HPDE6-E6E7 (cell line): ENCODE results near the gene RASA4B.
"Not testable (repeated sequence)": the region's sequence is repeated elsewhere in the genome, so short reads cannot be mapped to it uniquely, and the experiment has no call there.

ENCODE experiments used
- DNase-seq: peaks from one replicate; pipeline ENCODE4 v3.0.0; 2011; ENCODE audit warnings: missing footprints; ENCODE audit errors: extremely low spot score

RASA4B gene

DNA sequence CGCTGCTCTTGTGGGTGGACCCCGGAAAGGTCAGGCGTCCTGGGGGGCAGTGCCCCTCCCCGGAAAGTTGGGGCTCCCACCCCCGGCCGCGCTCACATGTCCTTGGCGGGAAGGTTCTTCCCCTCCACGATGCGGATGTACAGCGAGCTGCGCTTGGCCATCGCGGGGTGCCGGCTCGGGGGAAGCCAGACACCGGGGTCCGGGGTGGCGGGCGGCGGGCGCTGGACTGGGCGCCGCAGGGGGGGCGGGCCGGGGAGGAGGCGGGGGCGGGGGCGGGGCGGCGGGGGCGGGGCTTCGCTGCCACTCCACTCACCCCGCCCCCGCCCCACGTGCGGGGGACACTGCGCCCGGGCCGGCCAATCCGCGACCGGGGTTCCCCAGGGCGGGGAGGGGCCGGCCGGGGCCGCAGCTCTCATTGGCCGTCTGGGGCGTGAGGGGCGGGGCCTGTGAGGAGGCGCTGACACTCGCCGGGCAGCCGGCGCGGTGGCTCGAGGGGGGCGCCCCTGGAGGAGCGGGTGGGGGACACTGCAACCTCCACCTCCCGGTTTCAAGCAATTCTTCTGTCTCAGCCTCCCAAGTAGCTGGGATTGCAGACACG is at the start of gene RASA4B:
RASA4B (minus strand) TSS at position 228 of the 598 bp plus-strand sequence; CDS start at position 161, 67 bp downstream.
- DNase-seq, result not testable (repeated sequence)

DNA sequence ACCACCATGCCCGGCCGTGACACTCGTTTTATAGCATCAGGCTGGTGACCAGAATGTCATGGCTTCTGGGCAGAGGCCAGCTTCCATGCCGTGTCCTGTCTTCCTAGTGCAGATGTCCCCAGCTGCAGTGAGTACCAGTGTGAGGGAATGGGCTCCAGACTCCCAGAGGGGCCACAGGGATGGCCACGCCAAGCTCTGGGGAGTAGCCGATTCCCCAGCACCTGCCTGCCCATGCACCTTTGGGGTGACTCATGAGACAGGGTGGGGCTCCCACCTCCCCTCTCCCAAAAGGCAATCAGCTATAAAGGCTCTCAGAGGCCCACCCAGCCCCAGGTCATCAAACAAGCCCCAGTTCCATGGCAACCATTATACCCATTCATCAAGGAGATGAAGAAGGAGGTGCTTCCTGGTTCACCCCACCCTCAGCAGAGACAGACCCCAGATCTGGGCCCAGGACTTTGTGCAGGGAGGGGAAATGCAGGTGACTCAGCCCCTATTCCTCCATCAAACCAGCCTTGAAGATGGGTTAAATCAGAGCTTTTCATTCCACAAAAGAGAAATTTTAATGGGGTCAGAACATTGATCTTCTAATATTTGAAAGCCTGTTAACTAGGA is 33.3 kb upstream of the RASA4B start, which contains the start of gene SPDYE2:
SPDYE2 (plus strand) TSS at position 419 of the 615 bp plus-strand sequence. CDS start 2,030 bp downstream, outside the sequence.
- DNase-seq, result not testable (repeated sequence)

DNA sequence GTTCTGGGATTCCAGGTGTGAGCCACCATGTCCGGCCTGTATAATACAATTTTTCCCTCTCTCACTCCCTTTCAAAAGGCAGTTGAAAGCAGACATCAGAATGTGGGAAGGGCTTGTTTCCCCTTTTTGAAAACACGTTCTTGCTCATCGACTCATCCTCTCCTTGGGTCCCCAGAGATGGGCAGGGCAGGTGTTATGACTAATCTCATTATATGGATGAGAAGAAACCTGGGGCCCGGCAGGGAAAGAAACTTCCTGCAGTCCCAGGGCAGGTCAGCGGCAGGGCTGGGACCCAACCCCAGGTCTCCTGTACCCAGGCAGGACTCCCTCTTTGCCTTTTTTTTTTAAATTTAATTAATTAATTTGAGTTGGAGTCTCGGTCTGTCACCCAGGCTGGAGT is 28.8 kb upstream of the RASA4B start:
- DNase-seq, result not testable (repeated sequence)

DNA sequence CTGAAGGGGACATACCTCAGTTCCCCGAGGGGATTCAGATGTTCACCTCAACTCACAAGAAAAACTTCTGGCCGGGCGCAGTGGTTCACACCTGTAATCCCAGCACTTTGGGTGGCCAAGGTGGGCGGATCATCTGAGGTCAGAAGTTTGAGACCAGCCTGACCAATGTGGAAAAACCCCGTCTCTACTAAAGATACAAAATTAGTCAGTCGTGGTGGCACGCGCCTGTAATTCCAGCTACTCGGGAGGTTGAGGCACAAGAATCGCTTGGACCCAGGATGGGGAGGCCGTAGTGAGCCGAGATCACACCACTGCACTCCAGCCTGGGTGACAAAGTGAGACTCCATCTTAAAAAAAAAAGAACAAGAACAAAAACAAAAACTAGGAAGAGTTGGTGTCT is 27.7 kb upstream of the RASA4B start:
- not testable (repeated sequence) for DNase-seq

DNA sequence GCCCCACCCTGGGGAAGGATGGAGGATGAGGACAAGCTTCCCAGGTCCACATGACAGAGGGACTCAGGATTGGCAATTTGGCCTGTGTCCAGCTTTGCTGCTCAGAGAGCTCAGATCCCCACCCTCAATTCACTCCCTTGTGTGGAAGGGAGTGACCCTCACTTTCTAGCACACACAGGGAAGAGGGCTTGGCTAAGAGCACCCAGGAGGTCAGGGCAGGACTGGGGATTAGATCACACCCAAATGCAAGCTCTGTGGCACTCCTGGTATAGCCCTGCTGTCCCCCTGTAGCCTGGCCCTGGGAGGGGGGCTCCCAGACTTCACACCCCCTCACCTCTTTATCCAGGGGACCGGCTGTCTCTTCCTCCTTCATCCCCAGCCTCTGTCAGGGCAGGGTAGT is 26.8 kb upstream of the RASA4B start:
- not testable (repeated sequence) for DNase-seq

DNA sequence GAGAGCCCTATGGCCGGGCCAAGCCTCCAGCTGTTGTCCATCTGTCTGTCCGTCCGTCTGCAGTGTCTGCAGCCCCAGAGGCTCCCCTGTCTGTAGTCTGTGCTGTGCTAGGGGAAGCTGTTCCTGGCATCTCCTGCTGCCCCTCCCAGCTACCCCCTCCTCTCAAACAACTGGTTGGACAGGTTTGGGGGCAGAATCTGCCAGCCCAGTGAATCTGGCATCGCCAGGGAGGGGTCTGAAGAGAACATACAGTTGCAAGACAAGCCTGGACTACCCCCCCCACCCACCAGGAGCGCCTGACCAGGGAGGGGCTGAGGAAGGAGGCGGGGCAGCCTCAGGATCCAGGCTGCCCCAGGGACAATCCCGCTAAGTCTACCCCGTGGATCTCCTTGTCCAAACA is 26.0 kb upstream of the RASA4B start, which contains the start of gene UPK3BL2:
UPK3BL2 (minus strand) TSS at position 101 of the 400 bp plus-strand sequence; CDS start at position 41, 60 bp downstream.
- not testable (repeated sequence) for DNase-seq

DNA sequence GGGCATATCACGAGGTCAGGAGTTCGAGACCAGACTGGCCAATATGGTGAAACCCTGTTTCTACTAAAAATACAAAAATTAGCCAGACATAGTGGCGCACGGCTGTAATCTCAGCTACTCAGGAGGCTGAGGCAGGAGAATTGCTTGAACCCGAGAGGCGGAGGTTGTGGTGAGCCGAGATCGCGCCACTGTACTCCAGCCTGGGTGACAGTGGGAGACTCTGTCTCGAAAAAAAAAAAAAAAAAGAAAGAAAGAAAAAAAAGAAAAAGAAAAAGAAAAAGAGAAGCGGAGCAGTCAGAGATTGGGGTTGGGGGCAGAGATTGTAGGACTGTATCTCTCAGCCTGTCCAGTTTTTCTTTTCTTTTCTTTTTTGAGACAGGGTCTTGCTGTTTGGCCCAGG is 25.2 kb upstream of the RASA4B start:
- not testable (repeated sequence) for DNase-seq

DNA sequence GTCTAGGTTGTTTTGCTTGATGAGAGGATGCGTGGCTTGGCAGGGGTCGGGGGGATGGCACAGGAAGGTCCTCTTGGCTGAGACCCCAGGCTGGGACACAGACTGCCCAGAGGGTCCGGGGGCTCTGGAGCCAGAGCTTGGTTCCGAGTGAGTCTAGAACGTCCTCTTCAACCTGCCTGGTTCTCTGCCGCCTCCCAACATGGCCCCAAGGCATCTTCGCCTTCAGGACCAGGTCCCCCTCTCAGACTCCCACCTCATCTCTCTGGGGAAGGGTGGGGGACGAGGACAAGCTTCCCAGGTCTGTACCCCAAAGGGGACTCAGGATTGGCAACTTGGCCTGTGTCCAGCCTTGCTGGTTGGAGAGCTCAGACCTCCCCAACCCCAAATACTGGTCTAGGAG is 24.5 kb upstream of the RASA4B start:
- DNase-seq, result not testable (repeated sequence)

DNA sequence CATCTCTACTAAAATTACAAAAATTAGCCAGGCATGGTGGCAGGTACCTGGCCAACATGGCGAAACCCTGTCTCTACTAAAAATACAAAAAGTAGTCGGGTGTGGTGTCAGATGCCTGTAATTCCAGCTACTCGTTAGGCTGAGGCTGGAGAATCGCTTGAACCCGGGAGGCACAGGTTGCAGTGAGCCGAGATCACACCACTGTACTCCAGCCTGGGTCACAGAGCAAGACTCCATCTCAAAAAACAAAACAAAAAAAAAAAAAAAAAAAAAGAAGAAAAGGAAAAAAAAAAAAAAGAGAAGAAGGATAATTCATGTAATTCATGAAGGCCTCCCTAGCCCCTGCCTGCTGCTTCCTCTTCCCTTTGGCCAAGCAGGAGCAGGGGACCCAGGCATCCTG is 23.0 kb upstream of the RASA4B start:
- not testable (repeated sequence) for DNase-seq

DNA sequence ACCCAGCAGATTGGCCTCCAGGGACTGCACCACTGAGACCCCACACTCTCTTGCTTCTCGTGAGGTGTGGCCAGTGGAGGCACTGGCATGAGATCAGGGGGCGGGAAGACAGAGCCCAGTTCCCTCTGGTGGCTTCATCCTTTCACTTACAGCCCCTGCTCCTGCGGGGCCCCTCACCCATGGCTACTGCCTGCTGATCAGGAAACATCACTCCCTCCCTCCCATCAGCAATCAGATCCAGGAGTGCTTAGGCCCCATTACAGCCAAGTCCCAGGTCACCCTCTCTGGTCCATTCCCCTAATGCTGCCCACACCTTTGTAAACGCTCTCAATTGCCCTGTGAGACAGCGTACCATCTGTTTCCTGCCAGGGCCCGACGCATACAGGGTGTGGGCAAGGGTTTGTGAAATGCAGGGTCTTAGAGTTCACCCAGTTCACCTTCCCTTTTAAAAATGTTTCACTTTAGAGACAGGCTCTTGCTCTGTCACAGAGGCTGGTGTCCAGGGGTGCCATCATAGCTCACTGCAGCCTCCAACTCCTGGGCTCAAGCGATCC is 17.6 kb upstream of the RASA4B start:
- DNase-seq, result not testable (repeated sequence)

DNA sequence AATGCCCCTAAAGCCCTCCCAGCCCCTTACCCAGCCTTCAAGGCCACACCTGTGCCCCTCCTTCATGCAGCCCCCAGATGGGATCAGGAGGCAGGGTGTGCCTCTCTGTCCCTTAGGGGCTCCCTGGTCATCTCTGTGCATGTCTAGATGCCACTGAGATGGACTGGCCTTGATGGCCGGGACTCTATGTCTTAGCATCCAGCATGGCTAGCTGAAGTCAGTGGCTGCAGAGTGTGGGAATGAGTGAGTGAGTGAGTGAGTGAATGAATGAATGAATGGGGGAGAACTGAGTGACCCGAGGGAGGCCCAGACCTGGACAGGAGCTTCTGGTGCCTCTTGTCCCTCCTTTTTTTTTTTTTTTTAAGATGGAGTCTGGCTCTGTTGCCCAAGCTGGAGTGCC is 14.6 kb upstream of the RASA4B start:
- not testable (repeated sequence) for DNase-seq

DNA sequence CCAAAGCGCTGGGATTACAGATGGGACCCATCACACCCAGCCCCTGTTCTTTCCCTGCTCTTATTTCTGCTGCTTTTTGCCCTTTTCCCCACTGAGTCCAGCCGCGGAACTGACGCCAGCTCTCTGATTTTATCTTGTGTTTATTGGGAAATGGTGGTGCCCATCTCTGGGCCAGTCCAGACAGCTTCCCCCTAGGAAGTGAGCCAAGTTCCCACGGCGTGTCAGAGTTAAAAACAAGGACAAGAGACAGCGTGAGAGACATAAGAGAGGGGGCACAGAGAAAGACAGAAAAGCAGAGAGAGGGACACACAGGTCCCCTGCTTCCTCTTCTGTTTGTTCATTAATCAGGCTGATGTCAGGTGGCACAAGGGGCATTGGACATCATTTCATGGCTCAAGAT is 14.0 kb upstream of the RASA4B start:
- not testable (repeated sequence) for DNase-seq

DNA sequence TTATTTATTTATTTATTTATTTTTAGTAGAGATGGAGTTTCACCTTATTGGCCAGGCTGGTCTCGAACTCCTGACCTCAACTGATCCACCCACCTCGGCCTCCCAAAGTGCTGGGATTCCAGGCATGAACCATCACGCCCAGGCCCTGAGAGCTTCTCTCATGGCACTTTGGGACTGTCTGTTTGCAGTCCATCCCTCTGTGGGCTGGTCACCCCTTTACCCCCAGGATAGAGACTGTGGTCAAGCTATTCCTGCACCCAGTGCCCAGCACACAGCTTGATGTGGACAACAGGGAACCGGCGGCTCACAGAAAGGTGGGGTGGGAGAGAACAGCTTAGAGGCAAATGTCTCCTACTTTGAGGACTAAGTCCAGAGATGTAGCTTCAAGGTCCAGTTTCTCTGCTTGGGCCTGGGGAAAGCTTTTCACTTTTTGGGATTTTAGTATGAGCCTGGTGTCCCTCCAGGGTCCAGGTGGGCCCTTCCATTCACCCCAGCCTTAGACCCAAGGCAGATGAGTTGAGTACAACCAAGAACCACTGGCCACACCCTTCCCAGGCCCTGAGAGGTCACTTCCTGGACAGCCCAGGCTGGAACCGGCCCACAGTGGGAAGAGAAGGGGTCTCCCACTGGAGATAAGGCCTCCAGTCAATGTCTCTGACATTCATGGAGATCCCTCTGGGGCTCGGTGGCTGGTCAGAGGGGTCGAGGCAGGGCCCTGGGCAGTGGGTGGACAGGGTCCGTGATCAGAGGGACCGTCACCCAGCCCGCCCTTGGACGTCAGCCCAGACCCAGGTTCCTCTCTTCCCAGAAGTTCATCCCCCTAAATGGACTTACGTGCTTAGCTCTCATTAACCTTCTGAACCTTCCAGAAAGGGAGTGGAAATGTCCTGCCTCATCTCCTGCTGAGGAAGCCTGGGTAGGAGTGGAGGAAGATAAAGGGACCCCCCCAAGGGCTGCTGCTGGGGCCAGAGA is 10.5 kb upstream of the RASA4B start:
- DNase-seq, result not testable (repeated sequence)

DNA sequence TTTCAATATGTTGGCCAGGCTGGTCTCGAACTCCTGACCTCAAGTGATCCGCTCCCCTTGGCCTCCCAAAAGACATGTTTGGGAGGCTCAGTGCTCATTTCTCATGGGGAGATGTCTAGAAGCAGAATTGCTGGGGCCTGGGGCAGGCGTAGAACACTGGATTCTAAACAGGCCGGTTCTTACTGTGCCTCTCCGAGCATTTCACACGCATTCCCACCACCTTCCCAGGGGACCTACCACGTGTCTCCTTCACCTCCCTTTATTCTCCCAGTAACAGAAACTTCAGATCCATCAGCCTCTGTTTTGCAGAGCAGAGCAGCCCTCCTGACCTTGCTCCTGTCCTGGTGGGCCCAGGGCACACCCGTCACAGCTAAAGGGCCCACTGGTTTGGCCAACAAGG is 9.6 kb upstream of the RASA4B start:
- DNase-seq, result not testable (repeated sequence)

DNA sequence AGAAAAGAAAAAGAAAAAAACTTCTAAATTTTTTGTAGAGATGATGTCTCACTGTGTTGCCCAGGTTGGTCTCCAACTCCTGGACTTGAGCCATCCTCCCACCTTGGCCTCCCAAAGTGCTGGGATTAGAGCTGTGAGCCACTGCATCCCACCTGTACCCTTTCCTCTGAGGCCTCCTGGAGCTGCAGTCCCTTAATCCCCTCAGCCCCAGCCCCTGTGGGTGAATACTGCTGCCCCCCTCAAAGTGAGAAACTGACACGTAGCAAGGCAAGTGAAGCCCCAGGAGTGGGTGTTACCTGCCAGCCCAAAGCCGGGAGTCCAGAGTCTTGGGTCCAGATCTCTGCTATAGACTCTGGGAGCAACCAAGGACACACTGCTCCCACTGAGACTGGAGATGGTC is 7.2 kb upstream of the RASA4B start:
- not testable (repeated sequence) for DNase-seq

DNA sequence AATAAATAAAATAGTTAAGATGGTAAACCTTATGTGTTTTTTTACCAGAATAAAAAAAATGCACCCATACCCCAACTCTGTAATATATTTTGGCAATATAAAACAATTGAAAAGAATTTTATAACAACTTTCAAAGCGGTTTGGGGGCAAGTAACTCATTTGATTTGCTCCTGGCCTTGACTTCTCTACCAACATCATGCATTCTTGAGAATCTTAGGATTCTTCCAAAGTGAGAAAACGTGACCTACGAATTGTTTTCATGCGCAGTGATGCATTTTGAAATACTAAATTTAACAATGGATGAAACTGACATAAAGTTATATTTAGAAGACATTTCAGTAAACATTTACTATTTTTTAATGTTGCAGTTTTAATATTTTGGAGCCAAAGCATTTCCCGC is 3.2 kb upstream of the RASA4B start:
- not testable (repeated sequence) for DNase-seq

DNA sequence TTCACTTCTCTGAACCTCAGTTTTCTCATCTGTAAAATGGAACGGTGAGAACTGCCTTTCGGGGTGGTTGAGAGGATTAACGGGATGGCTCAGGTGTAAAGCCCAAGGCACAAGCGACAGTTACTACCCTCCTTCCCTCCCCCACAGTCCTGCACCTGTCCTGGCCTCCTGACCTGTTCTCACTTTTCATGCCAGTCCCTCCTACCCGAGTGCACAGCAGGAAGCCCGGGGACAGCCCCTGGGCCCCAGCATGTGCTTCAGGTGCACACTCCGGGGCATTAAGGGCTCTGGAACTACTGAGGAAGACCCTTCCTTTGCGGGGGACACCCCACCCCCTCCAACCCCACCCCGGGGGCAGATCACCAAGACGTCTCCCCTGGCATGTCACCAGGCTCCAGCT is 626 bp downstream of the RASA4B start:
- not testable (repeated sequence) for DNase-seq

DNA sequence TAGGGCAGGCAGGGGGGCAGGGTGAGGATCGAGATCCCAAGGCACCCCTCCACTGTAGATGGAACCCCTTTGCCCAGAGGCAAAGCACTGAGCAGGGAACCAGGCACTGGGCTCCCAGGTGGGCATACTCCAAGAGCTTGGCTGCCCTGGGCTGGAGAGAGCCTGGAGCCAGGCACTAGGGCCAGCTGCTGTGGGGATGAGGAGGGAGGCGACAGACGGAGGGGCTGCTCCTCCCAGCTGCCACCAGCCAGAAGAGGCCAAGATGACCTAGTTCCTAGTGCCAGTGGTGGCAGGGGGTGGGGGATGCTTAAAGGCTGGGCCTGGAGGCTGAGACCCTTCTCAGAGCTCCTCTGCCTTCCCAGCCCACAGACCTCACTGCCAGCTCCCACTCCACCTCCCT is 1.7 kb downstream of the RASA4B start:
- not testable (repeated sequence) for DNase-seq

DNA sequence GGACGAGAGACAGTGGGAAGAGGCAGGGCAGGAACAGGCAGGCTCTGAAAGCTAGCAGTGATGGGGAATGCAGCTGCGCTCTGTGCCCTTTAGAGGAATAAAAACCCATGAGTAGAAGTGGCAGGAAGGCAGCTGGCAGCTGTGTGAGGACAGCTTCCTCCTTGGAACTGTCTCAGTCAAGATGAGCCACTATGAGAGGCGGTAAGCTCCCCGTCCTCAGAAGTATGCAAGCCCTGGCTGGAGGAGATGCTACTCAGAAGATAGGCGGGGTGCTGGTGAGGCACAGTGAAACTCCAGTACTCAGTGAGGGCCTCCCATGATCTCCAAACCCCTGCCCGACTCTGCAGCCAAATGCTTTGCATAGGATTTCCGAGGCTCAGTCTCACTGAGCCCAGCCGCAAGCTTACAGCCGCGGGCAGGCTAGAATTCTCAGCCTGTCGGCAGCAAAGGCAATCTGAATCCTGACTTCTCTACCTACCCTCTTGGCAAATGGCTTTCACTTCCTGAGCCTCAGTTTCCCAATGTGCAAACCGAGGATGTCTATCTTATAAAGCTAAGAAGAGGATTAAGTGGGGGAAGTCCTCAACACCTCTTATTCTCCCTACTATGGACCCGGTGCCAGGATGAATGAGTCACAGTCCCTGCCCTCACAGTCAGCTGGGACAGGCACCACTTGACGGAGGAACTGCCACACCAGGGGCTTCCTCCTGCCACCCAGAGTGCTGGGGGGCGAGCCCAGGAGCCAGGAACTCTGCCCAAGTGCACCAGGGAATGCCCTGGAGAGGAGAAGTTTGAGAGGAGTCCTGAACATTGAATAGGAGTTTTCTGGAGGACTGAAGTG is 2.5 kb downstream of the RASA4B start:
- not testable (repeated sequence) for DNase-seq

DNA sequence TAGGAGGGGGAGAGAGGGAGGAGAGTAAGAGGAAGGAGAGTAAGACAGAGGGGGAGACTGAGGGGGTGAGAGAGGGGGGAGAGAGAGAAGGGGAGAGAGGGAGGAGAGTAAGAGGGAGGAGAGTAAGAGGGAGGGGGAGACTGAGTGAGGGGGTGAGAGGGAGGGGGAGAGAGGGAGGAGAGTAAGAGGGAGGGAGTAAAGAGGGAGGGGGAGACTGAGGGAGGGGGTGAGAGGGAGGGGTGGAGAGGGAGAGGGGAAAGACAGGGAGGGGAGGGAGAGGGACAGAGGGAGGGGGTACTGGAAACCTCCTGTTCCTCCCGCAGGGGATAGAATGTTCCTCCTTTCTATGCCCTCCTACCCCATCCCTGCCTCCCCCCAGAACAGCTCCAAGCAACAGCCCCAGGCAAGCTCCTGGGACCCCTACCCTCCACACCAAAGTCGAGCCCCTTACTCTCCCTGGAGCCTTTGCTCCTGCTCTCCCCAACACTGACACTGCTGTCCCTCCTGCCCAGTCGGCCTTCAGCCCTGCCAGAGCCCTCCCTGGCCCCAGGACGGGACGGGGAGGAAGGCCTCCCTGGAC is 4.8 kb downstream of the RASA4B start:
- not testable (repeated sequence) for DNase-seq
